Measurements from ENCODE around the gene IDH3G.

- TF ChIP-seq CTCF (IDR thresholded peaks at IDR 0.05; ENCODE audit: low read depth, low read length, poor library complexity, severe bottlenecking) (no peak), EZH2phosphoT487 (IDR thresholded peaks at IDR 0.05; ENCODE audit: borderline replicate concordance, low read length) (no peak)
Observed at GRCh38 chrX:153750127-153750774, 43.9 kb downstream of the IDH3G start.

All from DOHH2 (cell line).